ENCODE results near the gene SCAANT1.

Gene SCAANT1

DNA sequence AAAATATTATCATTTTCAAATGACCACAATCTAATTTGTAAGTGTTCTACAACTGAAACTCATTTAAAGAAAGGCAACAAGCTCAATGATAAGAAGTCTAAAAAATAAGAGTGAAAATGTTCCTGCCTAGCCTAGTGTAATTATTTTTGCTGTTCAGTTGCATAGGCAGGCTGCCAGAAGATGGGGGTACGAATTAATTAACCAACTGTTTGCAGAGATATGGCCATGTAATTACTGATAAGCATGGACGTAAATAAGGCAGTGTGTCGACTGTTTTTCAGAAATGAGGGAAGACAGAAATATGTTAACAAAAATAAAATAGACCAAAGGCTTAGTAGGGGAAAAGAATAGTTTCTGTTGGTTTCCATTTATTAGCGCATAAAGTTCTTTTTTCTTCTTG is 24.7 kb upstream of the SCAANT1 start:
- no peak for TF ChIP-seq POLR2A (IDR thresholded peaks at IDR 0.05; ENCODE audit: extremely low read depth, insufficient read length)
- DNase-seq (ENCODE audit: low read depth) = no peak
- H3K4me3 ChIP-seq (ENCODE audit: low read depth, low read length) = no peak overlapping the region

DNA sequence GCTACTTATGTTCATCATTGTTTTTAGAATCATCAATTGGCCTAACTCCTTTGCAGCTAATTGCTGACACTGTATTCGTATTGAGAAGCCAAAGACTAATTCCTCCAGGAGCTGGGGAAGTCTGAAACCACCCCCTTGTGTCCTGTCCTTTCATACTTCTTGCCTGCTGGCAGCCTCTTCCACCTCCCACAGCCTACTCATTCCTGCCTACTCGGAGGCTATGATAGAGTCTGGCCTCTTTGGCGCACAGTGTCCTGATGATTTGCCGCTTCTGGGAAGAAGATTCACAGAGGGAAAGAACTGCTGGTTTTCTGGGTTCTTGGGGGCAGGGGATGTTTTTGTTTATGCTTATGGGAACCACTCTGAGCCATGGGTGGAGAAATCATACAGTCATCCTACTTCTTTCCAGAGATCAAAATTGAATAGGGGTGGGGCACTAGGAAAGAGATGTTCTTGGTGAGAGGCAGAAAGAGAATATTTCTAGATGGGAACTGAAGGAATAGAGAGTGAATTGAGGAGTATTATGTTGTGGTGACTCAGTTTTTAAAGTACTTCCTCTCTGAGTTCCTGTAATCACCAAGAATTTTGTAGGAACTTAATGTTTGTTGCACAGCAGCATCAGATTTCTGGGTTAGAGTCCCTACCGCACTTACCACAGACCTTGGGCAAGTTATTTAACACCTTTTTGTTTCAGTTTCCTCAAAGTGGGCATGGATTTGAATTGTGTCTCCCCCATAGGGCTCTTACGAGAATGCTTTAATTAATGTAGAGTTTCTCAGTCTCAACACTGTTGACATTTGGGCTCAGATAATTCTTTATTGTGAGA is 22.1 kb upstream of the SCAANT1 start:
- TF ChIP-seq, protein P1, sequence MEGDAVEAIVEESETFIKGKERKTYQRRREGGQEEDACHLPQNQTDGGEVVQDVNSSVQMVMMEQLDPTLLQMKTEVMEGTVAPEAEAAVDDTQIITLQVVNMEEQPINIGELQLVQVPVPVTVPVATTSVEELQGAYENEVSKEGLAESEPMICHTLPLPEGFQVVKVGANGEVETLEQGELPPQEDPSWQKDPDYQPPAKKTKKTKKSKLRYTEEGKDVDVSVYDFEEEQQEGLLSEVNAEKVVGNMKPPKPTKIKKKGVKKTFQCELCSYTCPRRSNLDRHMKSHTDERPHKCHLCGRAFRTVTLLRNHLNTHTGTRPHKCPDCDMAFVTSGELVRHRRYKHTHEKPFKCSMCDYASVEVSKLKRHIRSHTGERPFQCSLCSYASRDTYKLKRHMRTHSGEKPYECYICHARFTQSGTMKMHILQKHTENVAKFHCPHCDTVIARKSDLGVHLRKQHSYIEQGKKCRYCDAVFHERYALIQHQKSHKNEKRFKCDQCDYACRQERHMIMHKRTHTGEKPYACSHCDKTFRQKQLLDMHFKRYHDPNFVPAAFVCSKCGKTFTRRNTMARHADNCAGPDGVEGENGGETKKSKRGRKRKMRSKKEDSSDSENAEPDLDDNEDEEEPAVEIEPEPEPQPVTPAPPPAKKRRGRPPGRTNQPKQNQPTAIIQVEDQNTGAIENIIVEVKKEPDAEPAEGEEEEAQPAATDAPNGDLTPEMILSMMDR (IDR thresholded peaks at IDR 0.05; ENCODE audit: low read depth, low read length) = no peak
- TF ChIP-seq MYC (IDR thresholded peaks at IDR 0.05; ENCODE audit: low read depth, low read length) = no peak
- TF ChIP-seq POLR2A (IDR thresholded peaks at IDR 0.05; ENCODE audit: extremely low read depth, insufficient read length) = no peak
- TF ChIP-seq, protein P2, sequence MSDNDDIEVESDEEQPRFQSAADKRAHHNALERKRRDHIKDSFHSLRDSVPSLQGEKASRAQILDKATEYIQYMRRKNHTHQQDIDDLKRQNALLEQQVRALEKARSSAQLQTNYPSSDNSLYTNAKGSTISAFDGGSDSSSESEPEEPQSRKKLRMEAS (IDR thresholded peaks at IDR 0.05; ENCODE audit: low read depth, low read length) = no peak

DNA sequence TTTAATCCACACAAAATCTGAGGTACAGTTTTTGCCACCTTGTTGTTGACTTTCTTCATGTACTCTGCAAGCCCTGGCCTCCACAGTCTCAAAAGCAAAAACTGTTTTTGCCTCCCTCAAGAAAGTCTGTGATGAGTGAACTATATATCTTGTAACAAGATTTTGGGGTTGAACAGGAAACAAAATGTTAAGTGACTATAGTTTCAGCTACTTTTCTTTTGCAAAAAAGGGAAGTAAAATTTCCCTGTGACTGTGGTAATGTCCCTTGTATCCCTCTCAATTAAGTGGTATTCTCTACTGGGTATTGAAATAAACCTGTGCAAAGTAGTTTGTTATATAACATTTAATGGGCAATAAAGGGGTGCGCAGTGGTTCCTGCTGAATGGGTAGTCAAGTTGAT is 21.3 kb upstream of the SCAANT1 start:
- peak; percentile 67 for DNase-seq (ENCODE audit: low read depth)

More for the DNA sequence above, 22.1 kb upstream of the SCAANT1 start:
- H3K4me3 ChIP-seq (ENCODE audit: low read depth, low read length) = no peak overlapping the region
- DNase-seq (ENCODE audit: low read depth) = peak; percentile 83

DNA sequence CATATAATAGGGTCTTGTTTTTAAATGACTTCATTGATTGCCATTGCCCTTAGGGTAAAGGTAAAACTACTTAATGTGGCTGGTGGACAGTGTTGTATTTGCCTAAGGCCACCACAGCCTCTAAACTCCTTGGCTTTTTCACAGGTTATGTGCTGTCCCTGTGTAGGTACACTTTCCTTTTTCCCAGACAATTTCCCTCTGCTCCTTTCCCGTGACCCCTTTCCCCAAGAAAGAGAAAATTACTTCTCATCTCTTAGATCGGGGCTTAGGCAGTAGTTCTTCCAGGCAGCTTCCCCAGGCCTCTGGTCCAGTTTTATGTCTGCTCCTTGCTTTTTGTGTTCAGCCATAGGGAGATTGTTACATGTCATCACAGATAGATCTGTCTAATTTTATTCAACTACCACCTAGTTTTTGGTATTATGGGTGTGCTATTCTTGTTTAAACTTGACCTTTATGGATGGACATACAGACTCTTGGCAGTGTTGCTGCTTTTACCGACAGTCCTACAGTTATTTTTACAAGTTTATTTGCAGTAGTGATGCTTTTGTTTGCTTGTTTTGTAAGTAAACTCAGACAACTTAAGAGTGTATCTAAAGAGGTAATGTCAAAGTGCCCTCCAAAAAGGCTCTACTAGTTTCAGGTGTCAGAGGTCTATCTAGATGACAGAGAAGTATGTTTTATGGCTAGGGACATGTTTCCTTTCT is 20.5 kb upstream of the SCAANT1 start:
- TF ChIP-seq, protein P1 (IDR thresholded peaks at IDR 0.05; ENCODE audit: low read depth, low read length) = no peak
- TF ChIP-seq MYC (IDR thresholded peaks at IDR 0.05; ENCODE audit: low read depth, low read length) = no peak
- TF ChIP-seq POLR2A (IDR thresholded peaks at IDR 0.05; ENCODE audit: extremely low read depth, insufficient read length) = no peak
- TF ChIP-seq, protein P2 (IDR thresholded peaks at IDR 0.05; ENCODE audit: low read depth, low read length) = no peak
- H3K4me3 ChIP-seq (ENCODE audit: low read depth, low read length) = no peak overlapping the region
- no peak for DNase-seq (ENCODE audit: low read depth)

More for the DNA sequence above, 21.3 kb upstream of the SCAANT1 start:
- no peak overlapping the region for H3K4me3 ChIP-seq (ENCODE audit: low read depth, low read length)
- no peak for TF ChIP-seq MYC (IDR thresholded peaks at IDR 0.05; ENCODE audit: low read depth, low read length)
- TF ChIP-seq, protein P1 (IDR thresholded peaks at IDR 0.05; ENCODE audit: low read depth, low read length) = no peak
- TF ChIP-seq, protein P2 (IDR thresholded peaks at IDR 0.05; ENCODE audit: low read depth, low read length) = no peak
- no peak for TF ChIP-seq POLR2A (IDR thresholded peaks at IDR 0.05; ENCODE audit: extremely low read depth, insufficient read length)

DNA sequence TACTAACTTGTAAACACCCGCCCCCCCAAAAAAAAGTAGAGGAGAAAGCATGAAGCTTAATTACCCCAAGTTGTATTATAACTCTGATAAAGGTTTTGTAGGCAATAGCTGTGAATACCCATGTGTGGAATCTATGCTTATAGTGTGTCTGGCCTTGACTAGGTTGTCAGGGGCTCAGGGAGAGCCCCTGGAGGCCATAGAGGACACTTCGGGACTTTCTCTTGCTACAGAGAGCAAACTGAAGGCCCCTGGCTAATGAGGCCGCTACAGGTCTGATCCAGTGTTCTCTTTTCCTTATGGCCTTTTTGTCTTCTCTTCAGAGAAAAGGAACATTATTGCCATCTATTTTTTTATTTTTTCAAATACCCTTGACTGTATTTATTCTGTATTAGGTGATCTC is 19.1 kb upstream of the SCAANT1 start:
- DNase-seq (ENCODE audit: low read depth) = no peak
- no peak for TF ChIP-seq POLR2A (IDR thresholded peaks at IDR 0.05; ENCODE audit: extremely low read depth, insufficient read length)
- no peak overlapping the region for H3K4me3 ChIP-seq (ENCODE audit: low read depth, low read length)

DNA sequence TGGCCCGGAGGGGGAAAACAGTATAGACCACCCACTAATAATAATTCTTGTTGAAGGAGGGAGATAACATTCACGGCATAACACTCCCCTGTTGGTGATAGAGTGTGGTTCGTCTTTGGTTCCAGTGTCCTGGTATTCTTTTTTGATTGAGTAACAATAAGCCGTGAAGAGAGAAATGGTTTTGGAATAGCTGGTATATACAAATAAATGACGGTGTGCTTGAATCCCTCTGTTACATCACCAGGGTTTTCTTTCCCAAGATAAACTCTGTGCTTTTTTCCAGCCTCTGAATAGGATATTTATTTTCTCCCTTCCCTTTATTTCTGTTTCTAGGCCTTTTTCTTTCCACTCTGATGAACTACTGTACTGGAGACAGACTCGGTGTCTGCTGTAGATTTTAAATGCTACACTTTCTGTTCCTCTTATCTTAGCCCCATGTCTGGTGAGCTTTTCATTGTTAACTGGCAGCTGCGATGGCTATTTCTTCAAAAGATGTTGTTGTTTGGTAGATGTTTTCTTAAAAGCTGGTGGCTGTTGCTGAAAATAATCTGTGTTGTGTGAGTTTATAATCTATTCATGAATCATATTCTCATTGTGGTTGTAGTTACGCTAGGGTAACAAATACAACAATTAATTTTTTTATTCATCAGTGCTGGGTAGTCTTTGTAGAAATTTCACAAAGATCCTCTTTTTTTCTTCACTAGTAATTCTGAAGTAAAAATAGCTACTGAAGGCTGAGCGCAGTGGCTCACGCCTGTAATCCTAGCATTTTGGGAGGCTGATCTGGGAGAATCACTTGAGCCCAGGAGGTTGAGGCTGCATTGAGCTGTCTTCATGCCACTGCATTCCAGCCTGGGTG is 15.5 kb upstream of the SCAANT1 start:
- H3K4me3 ChIP-seq (ENCODE audit: low read depth, low read length) = no peak overlapping the region
- DNase-seq (ENCODE audit: low read depth) = no peak
- TF ChIP-seq, protein P1 (IDR thresholded peaks at IDR 0.05; ENCODE audit: low read depth, low read length) = no peak
- no peak for TF ChIP-seq MYC (IDR thresholded peaks at IDR 0.05; ENCODE audit: low read depth, low read length)
- no peak for TF ChIP-seq POLR2A (IDR thresholded peaks at IDR 0.05; ENCODE audit: extremely low read depth, insufficient read length)
- TF ChIP-seq, protein P2 (IDR thresholded peaks at IDR 0.05; ENCODE audit: low read depth, low read length) = no peak
